Stimulated activated CD8-positive, alpha-beta memory T cell treated with anti-CD3 and anti-CD28 coated beads, Interleukin-7, amount 100 ng/mL, for 4 hours (primary cell): ENCODE results near the gene MVB12A.

Experiments used
- DNase-seq, 2 donors: peaks; one replicate each; pipeline ENCODE4 v3.0.0-alpha.2; 2020; ENCODE audit warnings: low read depth in 2 of 2

The MVB12A gene

DNA sequence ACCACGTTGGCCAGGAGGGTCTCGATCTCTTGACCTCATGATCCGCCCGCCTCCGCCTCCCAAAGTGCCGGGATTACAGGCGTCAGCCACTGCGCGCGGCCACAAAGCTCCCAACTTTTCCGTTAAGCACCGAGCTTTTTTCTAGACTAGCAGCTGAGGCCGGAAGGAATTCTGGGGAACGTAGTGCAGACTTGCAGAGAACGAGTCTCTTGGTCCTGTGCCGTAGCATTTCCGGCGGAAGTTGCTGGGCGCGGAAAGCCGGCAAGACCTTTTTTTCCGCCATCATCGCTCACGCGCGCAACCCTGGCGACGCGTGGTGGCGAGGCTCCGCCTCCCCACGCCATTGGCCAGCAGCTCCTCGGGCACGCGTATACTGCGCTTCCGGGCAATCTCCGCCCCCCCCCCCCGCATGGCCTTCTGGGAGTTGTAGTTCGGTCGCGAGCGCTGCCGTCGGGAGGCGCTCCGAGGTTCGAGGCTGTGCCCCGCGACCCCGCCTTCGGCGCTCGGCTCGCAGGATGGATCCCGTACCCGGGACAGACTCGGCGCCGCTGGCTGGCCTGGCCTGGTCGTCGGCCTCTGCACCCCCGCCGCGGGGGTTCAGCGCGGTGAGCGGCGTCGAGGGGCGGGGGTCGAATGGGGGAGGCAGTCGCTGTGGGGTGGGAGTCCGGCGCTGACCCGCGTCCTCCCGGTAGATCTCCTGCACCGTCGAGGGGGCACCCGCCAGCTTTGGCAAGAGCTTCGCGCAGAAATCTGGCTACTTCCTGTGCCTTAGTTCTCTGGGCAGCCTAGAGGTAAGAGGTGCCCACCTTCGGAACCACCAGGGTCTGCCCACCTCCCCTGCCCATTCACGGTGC lies at the start of gene MVB12A:
MVB12A (plus strand) TSS at position 427 of the 854 bp plus-strand sequence; CDS start at position 516, 89 bp downstream.
- peak; percentile 91 to 94 for DNase-seq

DNA sequence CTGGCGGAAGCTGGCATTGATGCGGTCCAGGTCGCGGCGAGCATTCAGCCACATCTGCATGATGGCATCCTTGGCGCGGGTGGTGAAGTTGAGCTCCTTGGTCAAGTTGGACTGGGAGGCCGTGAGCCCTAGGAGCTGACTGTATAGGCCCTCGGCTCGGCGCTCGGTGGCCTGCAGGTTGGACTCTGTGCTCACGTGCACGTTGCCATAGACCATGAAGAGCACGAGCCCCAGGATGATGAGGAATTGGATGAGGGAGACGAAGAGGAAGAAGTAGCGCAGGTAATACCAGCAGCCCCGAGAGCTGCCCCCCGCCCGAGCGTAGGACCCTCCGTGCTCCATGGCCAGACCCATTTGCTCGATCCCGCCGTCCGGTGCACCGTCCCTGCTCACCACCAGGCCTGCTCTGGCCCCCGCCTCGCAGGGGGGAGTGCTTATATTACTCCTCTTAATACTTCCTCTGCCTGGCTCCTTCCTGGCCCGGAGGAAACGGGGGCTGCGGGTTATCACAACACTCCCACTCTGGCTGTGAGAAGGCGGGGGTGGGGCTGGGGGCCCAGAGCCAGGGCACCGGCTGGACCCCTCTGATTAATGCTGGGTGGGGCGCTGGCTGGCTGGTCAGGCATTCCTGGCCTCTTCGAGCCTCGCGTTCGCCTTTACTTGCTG lies 42.8 kb upstream of the MVB12A start, which contains the start of gene PLVAP:
PLVAP (minus strand) TSS at position 408 of the 666 bp plus-strand sequence; CDS start at position 354, 54 bp downstream.
- no peak for DNase-seq

DNA sequence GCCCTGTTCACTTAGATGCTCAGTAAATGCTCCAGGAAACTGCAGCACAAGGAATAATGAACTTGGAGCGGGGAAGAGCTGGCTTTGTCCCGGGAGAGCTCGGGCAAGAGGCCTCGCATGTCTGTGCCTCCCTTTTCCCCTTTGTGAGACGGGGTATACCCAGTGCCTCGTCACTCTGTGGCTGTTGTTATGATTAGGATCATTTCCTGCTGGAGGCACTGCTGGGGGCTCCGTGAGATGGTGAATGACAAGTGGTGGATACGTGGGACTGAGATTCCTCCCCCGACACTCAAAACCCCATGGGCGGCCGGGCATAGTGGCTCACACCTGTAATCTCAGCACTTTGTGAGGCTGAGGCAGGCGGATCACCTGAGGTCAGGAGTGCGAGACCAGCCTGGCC lies 41.6 kb upstream of the MVB12A start:
- no peak for DNase-seq

DNA sequence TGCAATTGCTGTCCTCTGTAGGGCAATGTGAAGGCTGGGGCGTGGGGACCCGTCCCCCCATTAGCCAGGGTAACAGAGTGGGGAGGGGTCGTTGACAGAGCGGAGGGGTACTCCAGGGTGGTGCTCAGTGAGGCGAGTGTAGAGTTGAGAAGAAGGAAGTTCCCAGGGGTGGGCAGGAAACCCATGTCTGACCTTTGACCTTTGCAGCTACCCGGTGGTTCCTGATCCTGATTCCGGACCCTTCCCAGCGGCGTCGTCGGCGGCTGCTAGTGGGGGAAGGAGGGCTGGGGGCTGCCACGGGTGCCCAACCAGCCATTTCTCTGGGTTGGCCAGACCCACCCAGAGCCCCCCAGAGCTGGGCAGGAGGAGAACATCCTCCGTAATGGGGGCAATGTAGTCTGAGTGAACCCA lies 40.6 kb upstream of the MVB12A start:
- DNase-seq, result no peak

DNA sequence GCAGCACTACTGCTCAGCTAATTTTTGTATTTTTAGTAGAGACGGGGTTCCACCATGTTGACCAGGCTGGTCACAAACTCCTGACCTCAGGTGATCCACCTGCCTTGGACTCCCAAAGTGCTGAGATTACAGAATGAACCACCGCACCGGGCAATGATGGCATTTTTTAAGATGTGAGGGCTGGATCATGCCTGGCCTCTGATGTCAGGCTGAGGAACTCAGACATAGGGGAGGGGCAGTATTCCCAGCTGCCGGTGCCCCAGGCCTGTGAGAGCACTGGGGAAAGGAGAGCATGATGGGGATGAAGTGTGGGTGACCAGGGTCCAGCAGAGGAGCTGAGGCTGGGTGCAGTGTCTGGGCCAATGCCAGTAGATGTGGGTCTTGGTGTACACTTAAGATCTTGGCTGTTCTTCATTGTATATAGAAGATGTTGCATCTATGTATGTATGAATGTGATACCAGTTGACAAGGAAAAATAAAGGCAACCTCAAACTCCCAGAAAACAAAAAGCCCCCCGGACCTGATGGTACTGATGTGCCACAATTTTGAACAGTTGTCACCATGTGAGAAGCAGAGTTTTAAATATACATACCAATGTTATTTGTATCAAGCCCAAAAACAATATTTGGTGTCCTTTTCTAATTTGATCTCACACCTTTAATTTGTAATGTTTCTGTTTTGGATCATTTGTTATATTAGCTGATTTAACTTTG lies 39.3 kb upstream of the MVB12A start:
- no peak for DNase-seq

DNA sequence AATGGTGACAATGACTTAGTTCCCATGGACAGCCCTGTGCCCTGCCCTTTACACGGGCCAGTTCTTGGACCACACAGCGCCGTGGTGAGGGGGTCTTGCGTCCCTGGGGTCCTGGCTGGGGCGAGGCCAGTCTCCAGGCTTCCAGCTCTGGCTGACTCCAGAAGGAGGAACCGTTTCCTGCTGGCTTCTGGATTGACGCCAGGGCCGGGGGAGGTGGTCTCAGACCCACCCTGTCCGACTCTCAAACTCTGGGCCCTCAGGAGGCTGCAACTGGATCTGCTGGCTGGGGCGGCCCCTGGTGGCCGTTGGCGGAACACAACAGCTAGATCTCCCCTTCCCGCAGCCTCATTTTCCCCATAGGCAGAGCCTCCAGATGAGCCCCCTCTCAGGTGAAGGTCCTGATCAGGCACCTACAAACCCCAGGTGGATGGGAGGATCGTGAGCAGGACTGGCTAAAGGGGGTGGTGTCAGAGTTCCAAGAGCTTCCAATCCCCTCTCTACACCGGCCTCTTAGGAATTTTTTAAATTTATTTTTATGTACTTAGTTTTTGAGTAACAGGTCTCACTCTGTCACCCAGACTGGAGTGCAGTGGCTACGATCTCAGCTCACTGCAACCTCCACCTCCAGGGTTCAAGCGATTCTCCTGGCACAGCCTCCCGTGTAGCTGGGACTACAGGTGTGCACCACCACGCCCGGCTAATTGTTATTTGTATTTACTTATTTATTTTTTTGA lies 33.8 kb upstream of the MVB12A start:
- peak; percentile 26 to 45 for DNase-seq

DNA sequence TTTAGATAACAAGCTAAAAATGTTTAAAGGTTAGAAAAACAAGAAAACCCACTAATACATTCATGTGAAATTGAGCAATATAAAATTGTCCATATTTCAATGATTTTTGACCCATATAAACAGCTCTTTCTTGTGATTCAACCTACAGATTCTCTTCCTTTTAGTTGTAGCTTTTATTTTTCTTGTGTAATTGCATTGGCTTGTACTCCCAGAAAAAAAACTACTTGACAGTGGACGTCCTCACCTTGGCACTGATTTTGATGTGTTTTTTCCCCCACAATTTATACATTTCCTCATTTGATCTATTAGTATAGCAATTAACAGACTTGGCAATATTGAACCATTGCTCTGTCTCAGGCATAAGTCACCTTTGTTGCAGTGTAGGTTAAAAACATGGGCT lies 30.6 kb upstream of the MVB12A start:
- DNase-seq, result no peak

DNA sequence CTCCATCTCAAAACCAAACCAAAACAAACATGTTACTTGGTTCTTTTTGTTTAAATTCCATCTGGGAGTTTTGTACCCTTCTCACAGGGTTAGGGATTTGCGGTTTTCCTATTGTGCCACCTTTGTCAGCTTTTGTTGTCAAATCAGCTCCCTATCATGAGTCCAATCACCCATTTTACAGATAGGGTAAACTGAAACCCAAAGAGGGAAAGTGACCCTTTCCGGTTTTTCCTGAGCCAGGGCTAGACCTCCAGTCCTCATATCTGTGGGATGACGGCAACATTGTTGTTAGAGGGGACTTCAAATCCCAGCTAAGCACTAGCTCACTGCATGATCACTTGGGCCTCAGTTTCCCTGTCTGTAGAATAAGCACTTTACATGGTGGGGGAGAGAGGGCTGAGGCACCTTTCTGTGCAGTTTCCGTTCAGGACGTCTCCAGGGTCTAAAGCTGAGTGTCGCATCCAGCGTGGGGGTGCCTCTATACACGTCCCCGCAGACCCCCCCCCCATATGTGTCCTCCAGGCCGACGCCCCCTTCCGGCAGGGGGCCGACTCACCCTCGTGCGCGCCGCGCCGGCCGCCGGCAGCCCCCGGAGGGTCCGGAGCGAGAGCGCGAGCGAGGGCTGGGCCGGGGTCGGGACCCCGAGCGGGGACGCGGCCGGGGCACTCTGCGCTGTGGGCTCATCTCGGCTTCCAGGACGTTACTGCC lies 29.7 kb upstream of the MVB12A start:
- no peak for DNase-seq

DNA sequence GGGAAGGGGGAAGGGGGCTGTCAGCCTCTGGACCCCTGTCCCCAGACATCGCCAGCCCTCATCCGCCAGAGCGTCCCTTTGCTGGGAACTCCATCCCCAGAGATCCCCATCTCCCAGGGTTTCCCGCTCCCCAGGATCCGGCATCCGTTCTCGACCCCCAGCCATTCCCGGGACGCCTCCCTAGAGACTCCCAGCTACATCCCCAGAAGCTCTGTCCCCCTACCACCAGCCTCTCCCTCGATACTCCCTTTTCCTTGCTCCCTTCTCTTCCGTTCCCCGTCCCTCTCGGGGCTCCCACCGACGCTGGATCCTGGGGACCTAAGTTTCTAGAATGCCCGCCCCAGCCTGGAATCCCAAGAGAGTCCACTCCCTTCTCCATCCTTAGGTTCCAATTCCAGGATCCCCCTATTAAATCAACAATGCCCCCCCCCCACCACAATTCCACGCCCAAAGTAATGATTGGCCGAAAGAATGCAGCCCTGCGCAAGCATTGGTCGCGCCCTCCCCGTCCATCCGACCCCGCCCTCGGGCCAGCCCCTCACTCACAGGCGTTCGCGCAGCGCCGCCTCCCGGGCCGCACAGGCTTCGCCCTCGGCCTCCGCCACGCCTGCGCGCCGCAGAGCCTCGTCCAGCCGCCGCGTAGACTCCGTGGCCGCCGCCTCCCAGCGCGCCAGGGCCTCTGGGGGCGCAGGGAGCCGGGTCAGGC lies 29.0 kb upstream of the MVB12A start:
- DNase-seq, result peak; percentile 64 to 84

DNA sequence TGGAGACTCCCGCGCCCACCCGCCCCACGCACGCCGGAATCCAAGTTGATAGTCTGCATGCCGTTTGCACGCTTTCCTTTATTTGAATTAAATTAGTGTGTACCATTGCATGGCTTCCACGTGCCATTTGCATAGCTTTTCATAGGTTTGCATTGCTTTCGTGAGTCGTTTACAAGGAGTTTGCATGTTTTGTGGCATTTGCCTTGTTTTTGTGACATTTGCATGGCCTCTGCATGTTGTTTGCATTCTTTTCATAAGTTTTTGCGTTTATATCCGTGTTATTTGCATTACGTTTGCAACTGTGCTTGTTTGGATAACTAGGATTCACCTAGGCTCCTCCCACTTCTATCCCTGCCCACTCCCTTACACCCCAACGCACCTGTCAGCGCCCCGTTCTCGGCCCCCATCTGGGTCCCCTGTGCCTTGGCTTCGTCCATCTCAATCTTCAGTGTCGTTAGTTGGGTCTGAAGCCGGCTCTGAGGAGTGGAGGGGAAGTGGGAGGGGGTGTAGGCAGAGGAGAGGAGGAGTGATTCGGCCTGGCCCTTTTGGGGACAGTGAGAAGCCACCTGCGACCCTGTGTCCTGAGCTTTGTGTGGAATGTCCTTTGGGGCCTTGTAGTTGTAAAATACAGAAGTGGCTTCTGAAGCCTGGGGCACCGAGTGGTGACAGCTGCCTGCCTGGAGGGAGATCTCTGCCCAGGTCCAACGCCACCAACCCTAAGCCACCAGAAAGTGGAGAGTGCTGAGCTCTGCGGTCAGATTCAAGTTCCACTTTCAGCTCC lies 28.3 kb upstream of the MVB12A start:
- no peak for DNase-seq

DNA sequence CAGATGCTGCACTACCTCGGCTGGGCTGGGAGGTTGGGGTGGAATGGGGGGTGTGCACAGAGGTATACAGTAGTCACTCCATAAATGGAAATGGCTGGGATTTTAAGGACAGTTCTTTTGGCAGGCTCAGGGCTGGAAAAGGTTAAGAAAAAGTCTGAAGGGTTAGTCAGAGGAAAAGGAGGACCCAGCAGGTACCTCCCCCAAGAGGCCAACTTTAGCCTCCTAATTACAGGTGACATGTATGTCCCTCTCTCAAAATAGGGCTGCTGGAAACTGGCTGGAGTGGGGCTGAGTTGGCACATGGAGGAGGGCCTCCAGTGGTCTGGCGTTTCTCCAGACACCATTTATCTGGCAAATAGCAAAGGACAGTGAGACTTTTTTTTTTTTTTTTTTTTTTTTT lies 26.8 kb upstream of the MVB12A start:
- no peak for DNase-seq

DNA sequence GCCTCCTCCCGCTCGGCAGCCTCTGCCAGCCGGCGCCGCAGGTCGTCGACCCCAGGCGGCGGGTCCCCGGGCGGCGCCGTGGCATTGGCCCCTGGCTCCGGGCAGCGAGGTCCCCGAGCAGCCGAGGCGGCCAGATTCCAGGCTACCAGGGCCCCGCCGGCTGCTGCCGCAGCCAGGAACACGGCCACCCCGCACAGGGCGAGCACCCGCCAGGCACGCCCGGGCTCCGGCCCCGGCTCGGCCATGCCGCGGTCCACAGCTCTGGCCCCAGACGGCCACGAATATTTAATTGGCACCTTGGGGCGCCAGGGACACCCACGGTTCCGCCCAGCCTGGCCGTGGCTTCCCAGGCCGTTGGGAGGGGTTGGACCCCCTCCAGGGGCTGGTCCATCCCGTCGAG lies 25.9 kb upstream of the MVB12A start, which contains the start of gene CCDC194:
CCDC194 (minus strand) TSS at position 283 of the 400 bp plus-strand sequence; CDS start at position 245, 38 bp downstream.
- DNase-seq, result no peak

DNA sequence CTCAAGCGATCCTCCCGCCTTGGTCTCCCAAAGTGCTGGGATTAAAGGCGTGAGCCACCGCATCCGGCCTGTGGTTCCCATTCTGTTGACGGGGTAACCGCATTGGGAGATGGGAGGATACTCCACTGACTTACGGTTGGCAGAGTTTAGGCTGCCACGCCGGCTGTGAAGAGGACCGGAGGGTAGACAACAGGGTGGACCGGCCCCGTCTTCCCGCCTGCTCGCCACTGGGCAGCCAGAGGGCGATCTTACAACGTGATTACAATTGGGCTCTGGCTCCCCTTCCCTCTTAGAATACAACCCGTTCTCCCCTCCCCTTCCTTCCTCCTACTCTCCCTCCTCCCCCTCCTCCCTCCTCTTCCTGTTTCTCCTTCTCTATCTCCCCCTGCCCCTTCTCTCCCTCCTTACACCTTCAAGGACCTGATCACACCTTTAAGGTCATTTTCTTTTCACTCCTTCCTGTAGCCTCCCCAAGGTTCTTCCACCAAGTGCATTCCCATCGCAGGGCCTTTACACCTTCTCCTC lies 24.9 kb upstream of the MVB12A start:
- DNase-seq, result peak in 1 of 2 donors; percentile 40

DNA sequence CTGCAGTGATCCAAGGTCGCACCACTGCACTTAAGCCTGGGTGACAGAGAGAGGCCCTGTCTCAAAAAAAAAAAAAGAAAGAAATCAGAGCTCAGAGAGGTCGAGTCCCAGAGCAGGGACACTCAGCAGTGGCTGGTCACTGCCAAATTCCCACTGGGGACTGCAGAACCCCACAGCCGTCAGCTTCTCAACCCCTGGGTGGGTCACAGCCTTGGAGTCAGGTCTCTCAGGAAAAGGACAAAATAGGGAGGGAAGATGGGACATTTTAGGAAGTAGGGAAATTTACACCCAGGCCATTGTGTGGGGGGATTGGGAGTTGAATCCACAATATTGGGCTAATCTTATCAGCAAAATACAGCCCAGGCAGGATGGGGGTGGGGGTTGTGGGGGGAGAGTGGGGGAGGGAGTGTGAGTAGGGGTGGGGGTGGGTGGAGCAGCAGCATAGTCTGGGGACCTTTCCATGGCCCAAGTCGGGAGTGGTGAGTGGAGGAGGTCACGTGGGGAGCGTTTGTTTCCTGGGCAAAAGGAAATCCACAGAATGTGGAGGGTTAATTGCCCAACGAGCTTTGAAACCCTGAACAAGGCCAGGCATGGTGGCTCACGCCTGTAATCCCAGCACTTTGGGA lies 20.8 kb upstream of the MVB12A start:
- DNase-seq, result no peak

DNA sequence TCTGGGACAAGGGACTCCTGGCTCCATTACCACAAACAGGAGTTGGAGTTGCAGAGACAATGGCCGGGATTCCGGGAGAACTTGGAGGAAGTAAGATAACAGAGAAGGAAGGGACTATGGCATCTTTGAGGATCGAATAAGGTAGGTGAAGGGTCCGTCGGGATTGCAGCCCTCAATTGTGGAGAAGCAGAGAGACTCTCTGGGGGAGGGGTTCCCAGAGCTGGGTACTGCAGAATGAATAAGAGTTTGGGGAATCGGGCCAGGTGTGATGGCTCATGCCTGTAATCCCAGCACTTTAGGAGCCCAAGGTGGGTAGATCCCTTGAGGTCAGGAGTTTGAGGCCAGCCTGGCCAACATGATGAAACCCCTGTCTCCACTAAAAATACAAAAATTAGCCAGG lies 18.2 kb upstream of the MVB12A start:
- DNase-seq, result no peak

DNA sequence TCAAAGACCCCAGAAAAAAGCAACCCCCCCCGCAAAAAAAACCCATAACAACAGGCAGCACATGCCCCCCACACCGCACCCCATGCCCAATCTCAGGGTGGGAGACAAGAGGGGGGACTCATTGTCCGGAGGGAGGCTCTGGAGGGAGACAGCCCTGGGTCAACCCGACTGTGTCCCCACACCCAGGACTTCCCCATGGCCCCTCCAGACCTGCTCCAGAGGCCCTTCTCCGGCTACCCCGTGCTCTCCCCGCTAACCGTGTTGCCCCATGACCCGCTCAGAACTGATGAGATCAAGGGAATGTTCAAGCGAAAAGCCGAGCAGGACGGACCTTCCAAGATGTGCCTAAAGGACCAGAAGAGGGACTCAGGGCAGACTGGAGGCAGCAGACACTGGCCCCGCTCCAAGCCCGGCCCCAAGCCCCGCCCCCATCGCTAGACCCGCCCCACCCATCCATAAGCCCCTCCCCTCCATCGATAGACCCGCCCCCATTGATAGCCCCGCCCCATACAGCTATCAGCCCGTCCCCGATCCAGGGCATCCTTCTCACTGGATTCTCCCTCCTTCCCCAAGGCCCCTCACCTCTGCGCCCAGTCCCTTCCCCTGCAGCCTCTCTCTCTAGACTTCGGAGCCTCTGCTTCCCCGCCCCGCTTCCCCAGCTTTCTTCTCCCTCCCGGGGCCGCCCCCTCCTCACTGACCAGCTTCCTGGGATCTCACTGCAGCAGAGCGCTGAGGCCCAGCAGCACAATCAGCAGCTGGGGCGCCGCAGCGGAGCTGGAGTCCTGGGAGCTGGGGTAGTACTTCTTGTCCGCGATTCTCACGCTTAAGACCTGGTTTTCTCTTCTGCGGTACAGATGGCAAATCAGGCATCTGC lies 16.6 kb upstream of the MVB12A start:
- no peak for DNase-seq

DNA sequence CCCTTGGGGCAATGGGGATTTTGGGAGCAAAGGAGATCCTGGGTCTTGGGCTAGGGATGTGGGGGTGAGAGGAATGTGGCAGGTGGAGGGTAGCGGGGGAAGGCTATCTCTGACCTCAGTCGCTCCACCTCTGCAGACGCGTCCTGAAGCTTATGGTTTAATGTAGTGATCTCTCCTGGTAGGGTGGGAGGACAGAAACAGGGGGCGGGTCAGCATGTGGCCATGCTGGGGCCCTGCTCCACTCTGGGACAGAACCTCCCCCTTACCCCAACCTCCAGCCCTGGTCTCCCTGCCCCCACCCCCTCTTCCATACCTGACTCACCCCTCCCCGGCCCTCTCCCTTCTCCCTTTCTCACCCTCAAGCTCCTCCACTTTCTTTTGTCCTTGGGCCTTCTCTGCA lies 15.8 kb upstream of the MVB12A start:
- no peak for DNase-seq
